ENCODE data around the gene UNC13D. TPM values are rescaled to one million over a fixed set of nuclear protein-coding genes. Genes with fewer than 3 reads are reported as not detected.

Gene UNC13D
- total RNA-seq, 2 experiments from 2014 or later: 8.0 to 17.8 TPM

DNA sequence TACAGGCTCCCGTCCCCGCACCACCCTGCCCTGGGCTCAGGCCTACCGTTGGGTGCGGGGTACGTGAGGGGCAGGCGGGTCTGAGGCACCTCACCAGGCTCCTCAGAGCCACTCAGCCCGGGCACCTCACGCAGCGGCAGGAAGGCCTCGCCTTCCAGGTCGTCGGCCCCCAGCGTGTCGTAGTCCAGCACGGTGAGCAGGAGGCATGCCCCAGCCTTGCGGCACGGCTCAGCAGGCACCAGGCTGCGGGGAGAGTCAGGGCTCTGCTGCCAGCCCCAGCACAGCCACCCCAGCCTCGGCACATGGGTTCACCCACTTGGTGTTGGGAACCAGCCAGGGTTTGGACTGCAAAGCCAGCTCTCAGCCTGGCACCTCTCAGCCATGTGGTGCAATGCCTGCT lies 15.5 kb downstream of the UNC13D start:
- ChIA-PET CTCF (ENCODE audit: unreplicated experiment) (no interaction called here), POLR2A (interaction anchor here (0.7 kb wide), 1 partner anchor 150 kb away, joined by 4 read pairs; the partner anchor contains the start of gene ACOX1)
- Histone ChIP-seq H2AFZ (ENCODE audit: low read length) (no peak overlapping the region), H3K4me3 (ENCODE audit: low read depth, low read length, poor library complexity, severe bottlenecking) (no peak overlapping the region), H4K20me1 (ENCODE audit: insufficient read depth, low read length) (no peaks in the 10 kb centered on the region), H3K36me3 (ENCODE audit: insufficient read depth, low read length) (peaks cover 10% of the 10 kb centered on the region), H3K9me3 (ENCODE audit: low read length) (no peaks in the 10 kb centered on the region), H3K79me2 (ENCODE audit: insufficient read depth, low read depth, low read length) (no peaks in the 10 kb centered on the region), H3K4me1 (ENCODE audit: insufficient read depth, low read length, poor library complexity, severe bottlenecking) (peaks cover 30% of the 10 kb centered on the region), H3K27ac (ENCODE audit: low read depth, low read length, poor library complexity, severe bottlenecking) (no peak overlapping the region), H3K9me2 (ENCODE audit: insufficient read depth, low read length) (no peaks in the 10 kb centered on the region), H3K4me2 (ENCODE audit: low read length) (no peak overlapping the region)
- DNase-seq (ENCODE audit: low spot score): no peak
- BruUV-seq (replicated peaks): no TSS peak
- intact Hi-C loops (cut with micrococcal nuclease; ENCODE audit: unreplicated experiment): no loop called here
- TF ChIP-seq, protein P1, sequence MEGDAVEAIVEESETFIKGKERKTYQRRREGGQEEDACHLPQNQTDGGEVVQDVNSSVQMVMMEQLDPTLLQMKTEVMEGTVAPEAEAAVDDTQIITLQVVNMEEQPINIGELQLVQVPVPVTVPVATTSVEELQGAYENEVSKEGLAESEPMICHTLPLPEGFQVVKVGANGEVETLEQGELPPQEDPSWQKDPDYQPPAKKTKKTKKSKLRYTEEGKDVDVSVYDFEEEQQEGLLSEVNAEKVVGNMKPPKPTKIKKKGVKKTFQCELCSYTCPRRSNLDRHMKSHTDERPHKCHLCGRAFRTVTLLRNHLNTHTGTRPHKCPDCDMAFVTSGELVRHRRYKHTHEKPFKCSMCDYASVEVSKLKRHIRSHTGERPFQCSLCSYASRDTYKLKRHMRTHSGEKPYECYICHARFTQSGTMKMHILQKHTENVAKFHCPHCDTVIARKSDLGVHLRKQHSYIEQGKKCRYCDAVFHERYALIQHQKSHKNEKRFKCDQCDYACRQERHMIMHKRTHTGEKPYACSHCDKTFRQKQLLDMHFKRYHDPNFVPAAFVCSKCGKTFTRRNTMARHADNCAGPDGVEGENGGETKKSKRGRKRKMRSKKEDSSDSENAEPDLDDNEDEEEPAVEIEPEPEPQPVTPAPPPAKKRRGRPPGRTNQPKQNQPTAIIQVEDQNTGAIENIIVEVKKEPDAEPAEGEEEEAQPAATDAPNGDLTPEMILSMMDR (conservative IDR thresholded peaks at IDR 0.05; ENCODE audit: low read length): no peak
- no peak for TF ChIP-seq EZH2phosphoT487 (IDR thresholded peaks at IDR 0.05; ENCODE audit: borderline replicate concordance, low read depth, low read length)

DNA sequence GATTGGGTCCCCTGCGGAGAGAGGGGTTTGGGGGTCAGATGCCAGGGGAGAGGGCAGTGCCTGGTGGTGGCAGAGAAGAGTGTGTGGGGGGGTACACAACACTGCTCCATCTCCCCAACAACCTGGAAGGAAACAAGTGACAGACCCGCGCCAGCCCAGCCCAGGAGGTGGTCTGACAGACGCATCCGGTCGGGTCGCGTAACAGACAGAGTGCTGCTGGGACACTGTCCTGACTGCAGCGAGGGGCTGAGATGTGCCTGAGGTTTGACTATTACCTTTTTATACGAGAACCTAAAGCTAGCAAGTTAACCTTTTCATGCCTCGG lies 16.2 kb downstream of the UNC13D start:
- peak overlapping the region; percentile 49; the same call in 1 of the 2 replicates for H3K4me2 ChIP-seq (ENCODE audit: low read length)
- H3K9me3 ChIP-seq (ENCODE audit: low read length): no peaks in the 10 kb centered on the region
- H3K4me3 ChIP-seq (ENCODE audit: low read depth, low read length, poor library complexity, severe bottlenecking): no peak overlapping the region
- no peak overlapping the region for H3K27ac ChIP-seq (ENCODE audit: low read depth, low read length, poor library complexity, severe bottlenecking)
- peaks cover 17% of the 10 kb centered on the region for H3K36me3 ChIP-seq (ENCODE audit: insufficient read depth, low read length)
- H3K79me2 ChIP-seq (ENCODE audit: insufficient read depth, low read depth, low read length): no peaks in the 10 kb centered on the region
- no peaks in the 10 kb centered on the region for H3K9me2 ChIP-seq (ENCODE audit: insufficient read depth, low read length)
- H4K20me1 ChIP-seq (ENCODE audit: insufficient read depth, low read length): no peaks in the 10 kb centered on the region
- TF ChIP-seq, protein P1 (conservative IDR thresholded peaks at IDR 0.05; ENCODE audit: low read length): no peak
- no peak for TF ChIP-seq EZH2phosphoT487 (IDR thresholded peaks at IDR 0.05; ENCODE audit: borderline replicate concordance, low read depth, low read length)
- CTCF ChIA-PET (ENCODE audit: unreplicated experiment): interaction anchor here (1.0 to 1.5 kb wide), 2 partner anchors 48 to 63 kb away, joined by 5 to 6 read pairs; partner anchors contain the start of gene GALK1
- POLR2A ChIA-PET: no interaction called here
- intact Hi-C loops (cut with micrococcal nuclease; ENCODE audit: unreplicated experiment): no loop called here
- DNase-seq (ENCODE audit: low spot score): no peak
- no peak overlapping the region for H2AFZ ChIP-seq (ENCODE audit: low read length)
- peaks cover 25% of the 10 kb centered on the region for H3K4me1 ChIP-seq (ENCODE audit: insufficient read depth, low read length, poor library complexity, severe bottlenecking)
- no TSS peak for BruUV-seq (replicated peaks)

DNA sequence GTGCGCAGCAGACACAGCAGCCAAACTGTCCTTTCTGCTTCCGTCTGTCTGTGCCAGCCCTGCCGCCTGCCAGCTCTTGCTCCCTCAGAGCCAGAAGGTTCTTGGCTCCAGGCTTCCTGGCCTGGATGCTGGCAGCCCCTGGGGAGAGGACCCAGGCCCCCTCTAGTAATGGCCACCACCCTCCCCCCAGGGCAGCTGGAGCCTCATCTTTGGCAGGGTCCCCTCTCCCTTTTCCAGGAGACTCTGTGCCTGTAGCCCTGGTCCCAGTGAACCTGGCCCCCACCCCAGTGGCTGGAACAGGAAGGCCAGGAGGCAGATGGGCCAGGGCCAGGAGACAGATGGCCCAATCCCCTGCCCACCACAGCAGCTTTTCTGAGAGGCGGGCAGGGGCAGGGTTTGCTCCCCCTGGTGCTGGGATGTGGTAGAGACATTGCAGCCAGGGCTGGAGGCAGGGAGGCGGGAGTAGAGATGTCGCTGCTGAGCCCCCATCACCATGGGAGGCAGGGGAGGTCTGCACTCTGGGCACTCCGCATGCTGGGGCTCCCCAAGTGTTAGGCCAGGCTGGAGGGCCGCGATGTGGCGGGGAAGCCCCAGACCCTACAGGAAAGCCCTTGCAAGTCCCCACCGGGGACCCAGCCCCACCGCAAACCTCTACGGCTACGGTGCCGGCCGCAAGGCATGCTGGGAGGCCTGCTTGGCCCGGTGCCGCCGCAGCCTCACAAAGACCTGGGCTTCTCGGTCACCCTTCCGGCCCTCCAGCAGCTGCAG lies 16.7 kb downstream of the UNC13D start:
- POLR2A ChIA-PET: interaction anchor here (0.6 to 1.8 kb wide), 3 partner anchors 41 to 288 kb away, joined by 3 to 8 read pairs (median 3); partner anchors contain the start of gene UNK
- CTCF ChIA-PET (ENCODE audit: unreplicated experiment): interaction anchor here (0.7 to 1.8 kb wide), 5 partner anchors 9 to 311 kb away, joined by 3 to 7 read pairs (median 5); partner anchors contain the start of genes GALK1 and TSEN54
- Histone ChIP-seq H3K27ac (ENCODE audit: low read depth, low read length, poor library complexity, severe bottlenecking) (peak overlapping the region; percentile 9), H2AFZ (ENCODE audit: low read length) (no peak overlapping the region), H3K4me3 (ENCODE audit: low read depth, low read length, poor library complexity, severe bottlenecking) (peak overlapping the region; percentile 39), H3K36me3 (ENCODE audit: insufficient read depth, low read length) (peaks cover 22% of the 10 kb centered on the region), H3K4me2 (ENCODE audit: low read length) (peak overlapping the region; percentile 49; the same call in 1 of the 2 replicates), H3K9me3 (ENCODE audit: low read length) (no peaks in the 10 kb centered on the region), H3K79me2 (ENCODE audit: insufficient read depth, low read depth, low read length) (no peaks in the 10 kb centered on the region), H3K4me1 (ENCODE audit: insufficient read depth, low read length, poor library complexity, severe bottlenecking) (peaks cover 20% of the 10 kb centered on the region), H4K20me1 (ENCODE audit: insufficient read depth, low read length) (no peaks in the 10 kb centered on the region), H3K9me2 (ENCODE audit: insufficient read depth, low read length) (no peaks in the 10 kb centered on the region)
- no peak for TF ChIP-seq EZH2phosphoT487 (IDR thresholded peaks at IDR 0.05; ENCODE audit: borderline replicate concordance, low read depth, low read length)
- TF ChIP-seq, protein P1 (conservative IDR thresholded peaks at IDR 0.05; ENCODE audit: low read length): peak; percentile 82
- DNase-seq (ENCODE audit: low spot score): peak; percentile 71
- intact Hi-C loops (cut with micrococcal nuclease; ENCODE audit: unreplicated experiment): loop anchor here (1.0 to 2.0 kb wide), 2 partner anchors 43 to 63 kb away; partner anchors contain the start of gene UNK
- no TSS peak for BruUV-seq (replicated peaks)

All from OCI-LY7 (cell line).